ENCODE results near the gene GPR55. TPM values are rescaled to one million over a fixed set of nuclear protein-coding genes. Genes with fewer than 3 reads are reported as not detected.

Gene GPR55
- total and polyA plus RNA-seq, 3 donors from 2014 or later = 10.9 to 14.7 (median 12.3) TPM

GRCh38 chr2:230960026-230960425, 35.0 kb upstream of the GPR55 start:
- 45 to 52% methylated on average over 1 of the region's 1 CpG for WGBS, 2 donors
- TF ChIP-seq POLR2A (IDR thresholded peaks at IDR 0.05) (no peak), CTCF (IDR thresholded peaks at IDR 0.05) (no peak)
- H3K9me3 ChIP-seq = no peaks in the 10 kb centered on the region
- peak; percentile 52 for DNase-seq
- H3K4me3 ChIP-seq = no peak overlapping the region
- H3K27me3 ChIP-seq = no peaks in the 10 kb centered on the region
- H3K36me3 ChIP-seq (ENCODE audit: low read depth, missing control alignments) = no peaks in the 10 kb centered on the region
- peak overlapping the region; percentile 60 to 65 for H3K27ac ChIP-seq
- intact Hi-C loops (cut with DNase I; ENCODE audit: low total_unique reads) = no loop called here
- H3K4me1 ChIP-seq = peaks cover 15% of the 10 kb centered on the region

GRCh38 chr2:230958820-230959756, 34.0 kb upstream of the GPR55 start:
- Histone ChIP-seq H3K4me3 (no peak overlapping the region), H3K27ac (peak overlapping the region; percentile 16 to 65), H3K27me3 (no peaks in the 10 kb centered on the region), H3K36me3 (ENCODE audit: low read depth, missing control alignments) (no peaks in the 10 kb centered on the region), H3K9me3 (no peaks in the 10 kb centered on the region), H3K4me1 (peaks cover 15% of the 10 kb centered on the region)
- 71 to 75% methylated on average over 8 of the region's 8 CpGs for WGBS, 2 donors
- intact Hi-C loops (cut with DNase I; ENCODE audit: low total_unique reads) = no loop called here
- TF ChIP-seq CTCF (IDR thresholded peaks at IDR 0.05) (no peak), POLR2A (IDR thresholded peaks at IDR 0.05) (no peak)
- no peak for DNase-seq

GRCh38 chr2:230957756-230958391, 32.8 kb upstream of the GPR55 start:
- DNase-seq = no peak
- peaks cover 15% of the 10 kb centered on the region for H3K4me1 ChIP-seq
- H3K4me3 ChIP-seq = peak overlapping the region; percentile 1 to 55
- TF ChIP-seq CTCF (IDR thresholded peaks at IDR 0.05) (no peak), POLR2A (IDR thresholded peaks at IDR 0.05) (no peak)
- no peaks in the 10 kb centered on the region for H3K9me3 ChIP-seq
- no peaks in the 10 kb centered on the region for H3K27me3 ChIP-seq
- H3K36me3 ChIP-seq (ENCODE audit: low read depth, missing control alignments) = no peaks in the 10 kb centered on the region
- H3K27ac ChIP-seq = peak overlapping the region; percentile 48 to 64
- intact Hi-C loops (cut with DNase I; ENCODE audit: low total_unique reads) = no loop called here

GRCh38 chr2:230956827-230957755, 32.0 kb upstream of the GPR55 start:
- DNase-seq = peak; percentile 60
- WGBS, 2 donors = 9 to 11% methylated on average over 32 to 43 of the region's 43 CpGs
- intact Hi-C loops (cut with DNase I; ENCODE audit: low total_unique reads) = no loop called here
- TF ChIP-seq POLR2A (IDR thresholded peaks at IDR 0.05) (no peak), CTCF (IDR thresholded peaks at IDR 0.05) (no peak)
- Histone ChIP-seq H3K4me3 (peak overlapping the region; percentile 1 to 55), H3K27me3 (no peaks in the 10 kb centered on the region), H3K9me3 (no peaks in the 10 kb centered on the region), H3K4me1 (peaks cover 15% of the 10 kb centered on the region), H3K27ac (peak overlapping the region; percentile 37 to 64), H3K36me3 (ENCODE audit: low read depth, missing control alignments) (no peaks in the 10 kb centered on the region)
